Measurements from ENCODE around the gene IRF6. TPM values are rescaled to one million over a fixed set of nuclear protein-coding genes. Genes with fewer than 3 reads are reported as not detected.

Gene IRF6
- total and polyA plus RNA-seq, 2 of the 8 experiments (the other 6 are each of a cell fraction or from before 2014, with no cell fraction given): 9.6 to 13.4 TPM

DNA sequence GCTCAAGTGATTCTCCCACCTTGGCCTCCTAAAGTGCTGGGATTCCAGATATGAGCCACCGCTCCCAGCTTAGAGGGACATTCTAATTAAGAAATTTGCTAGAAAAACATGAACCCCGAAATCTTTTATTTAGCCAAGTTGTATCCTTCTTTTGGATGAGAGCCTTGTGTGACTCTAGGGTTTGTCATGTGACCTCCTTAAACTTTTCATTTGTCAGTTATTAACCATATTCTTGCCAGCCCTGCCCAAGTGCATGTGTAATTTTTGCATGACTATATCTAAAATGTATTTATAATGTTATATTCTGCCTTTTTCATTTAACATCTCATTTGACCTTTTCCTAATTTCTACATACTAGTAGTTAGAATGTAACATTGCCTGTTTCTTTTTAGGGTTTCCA, 23.8 kb upstream of the IRF6 start:
- peaks cover 0 to 10% of the 10 kb centered on the region in 2 experiments; a peak in 2 of 4 replicates for H3K79me2 ChIP-seq (ENCODE audit: control insufficient read depth in 1 of 2, insufficient read depth in 2 of 2, low read length in 2 of 2)
- no peak overlapping the region for H3K56ac ChIP-seq (replicated peaks; ENCODE audit: insufficient read length, low read depth, low read length)
- H3K36me3 ChIP-seq (ENCODE audit: control insufficient read depth in 2 of 4, insufficient read depth in 4 of 4, low read length in 3 of 4): peaks cover 7 to 35% (median 27%) of the 10 kb centered on the region in 4 experiments; a peak in 7 of 8 replicates
- no peak overlapping the region for H3K14ac ChIP-seq (ENCODE audit: insufficient read length)
- no peak overlapping the region for H2BK120ac ChIP-seq (replicated peaks; ENCODE audit: low read depth, low read length)
- no peaks in the 10 kb centered on the region for H3K23me2 ChIP-seq (ENCODE audit: low read depth, low read length)
- no peak overlapping the region for H3K23ac ChIP-seq (ENCODE audit: insufficient read length)
- H4K5ac ChIP-seq (ENCODE audit: insufficient read length, low read depth, low read length): no peak overlapping the region
- H2AFZ ChIP-seq (ENCODE audit: low read length): no peak overlapping the region
- no peaks in the 10 kb centered on the region for H3K9me3 ChIP-seq (ENCODE audit: insufficient read depth in 2 of 2, low read depth in 1 of 2, low read length in 1 of 2)
- no peak overlapping the region for H3K27ac ChIP-seq (ENCODE audit: low read depth, low read length)
- no peak overlapping the region for H2BK12ac ChIP-seq (ENCODE audit: low read depth, low read length)
- H3K4ac ChIP-seq (replicated peaks; ENCODE audit: insufficient read length, low read depth, low read length): no peak overlapping the region
- ChIA-PET CTCF (ENCODE audit: partially characterized antibody) (interaction anchor here (1.0 kb wide), 1 partner anchor 411 kb away, joined by 3 read pairs; no protein-coding TSS in a partner anchor), POLR2A (ENCODE audit: partially characterized antibody) (no interaction called here)
- no peaks in the 10 kb centered on the region for H3K4me1 ChIP-seq (replicated peaks in 1 of 4; ENCODE audit: control insufficient read depth in 3 of 4, insufficient read depth in 4 of 4, low read length in 3 of 4)
- H3K4me3 ChIP-seq (ENCODE audit: extremely low read depth in 1 of 4, insufficient read depth in 2 of 4, low read depth in 3 of 4, low read length in 4 of 4): no peak overlapping the region
- no peak overlapping the region for H3K9ac ChIP-seq (replicated peaks in 1 of 4; ENCODE audit: extremely low read depth in 1 of 4, low read depth in 3 of 4, low read length in 3 of 4)
- no peak overlapping the region for H2BK5ac ChIP-seq (ENCODE audit: low read depth, low read length)
- FAIRE-seq (no peak), DNase-seq (ENCODE audit: low read depth in 1 of 2, low spot score in 2 of 2) (no peak)
- H3K18ac ChIP-seq (ENCODE audit: extremely low read depth, low read length): no peak overlapping the region
- H2AK5ac ChIP-seq (ENCODE audit: low read depth, low read length): no peak overlapping the region
- H4K8ac ChIP-seq (ENCODE audit: extremely low read depth, insufficient read depth, low read length): no peak overlapping the region
- H3K79me1 ChIP-seq (ENCODE audit: low read depth, low read length): no peaks in the 10 kb centered on the region
- no peak overlapping the region for H2BK15ac ChIP-seq (ENCODE audit: low read length)
- WGBS, 2 experiments (ENCODE audit: extremely low coverage in 1 of 2, insufficient coverage in 1 of 2, insufficient read length in 1 of 2, insufficient replicate concordance in 2 of 2, low coverage in 1 of 2, low lambda C conversion rate in 2 of 2, missing lambda C conversion rate in 1 of 2): 88% methylated on average over 2 of the region's 2 CpGs; no CpG with 5 or more reads in 1 of the 2 experiments
- no peak overlapping the region for H4K91ac ChIP-seq (replicated peaks; ENCODE audit: insufficient read length, low read length)
- no peak overlapping the region for H2BK20ac ChIP-seq (ENCODE audit: low read length)
- peaks cover 0 to 1% of the 10 kb centered on the region in 2 experiments for H4K20me1 ChIP-seq (replicated peaks in 1 of 2; ENCODE audit: control insufficient read depth in 1 of 2, insufficient read depth in 2 of 2, low read length in 2 of 2)
- H3K27me3 ChIP-seq (replicated peaks in 1 of 4; ENCODE audit: control insufficient read depth in 3 of 4, extremely low read depth in 1 of 4, insufficient read depth in 3 of 4, low read length in 3 of 4): no peaks in the 10 kb centered on the region
- H3K4me2 ChIP-seq (ENCODE audit: insufficient read depth in 1 of 2, low read depth in 2 of 2, low read length in 2 of 2): no peak overlapping the region
- no peak for TF ChIP-seq HDAC6 (IDR thresholded peaks at IDR 0.05; ENCODE audit: low read depth, low read length)
- no peak for TF ChIP-seq CHD1 (IDR thresholded peaks at IDR 0.05; ENCODE audit: low read depth, low read length)
- TF ChIP-seq CBX5 (IDR thresholded peaks at IDR 0.05; ENCODE audit: low read depth, low read length): no peak
- TF ChIP-seq SIN3A (conservative IDR thresholded peaks at IDR 0.05 in 1 of 2, IDR thresholded peaks at IDR 0.05 in 1 of 2; ENCODE audit: low read depth in 1 of 2, low read length in 2 of 2): no peak
- TF ChIP-seq KDM5A (IDR thresholded peaks at IDR 0.05; ENCODE audit: low read length): no peak
- TF ChIP-seq SIRT6 (IDR thresholded peaks at IDR 0.05; ENCODE audit: low read length): no peak
- no peak for TF ChIP-seq BCL11A (IDR thresholded peaks at IDR 0.05; ENCODE audit: low read depth in 2 of 2, low read length in 2 of 2)
- no peak for TF ChIP-seq PHF8 (conservative IDR thresholded peaks at IDR 0.05; ENCODE audit: low read depth, low read length)
- TF ChIP-seq EP300 (IDR thresholded peaks at IDR 0.05; ENCODE audit: borderline replicate concordance in 1 of 2, low read depth in 2 of 2, low read length in 2 of 2): no peak

Measured in H1 (cell line).